RWPE2 (cell line): ENCODE measurements around the gene FMNL2.
A peak's percentile ranks its signal among the peaks of the same experiment; 100 is the strongest.

Experiments
- ATAC-seq: fragments of 200-7000 bp; cut with Tn5 transposase; 3 replicates; pipeline ENCODE4 v1.9.1; 2021; ENCODE audit warnings: low read depth
- DNase-seq: peaks from one replicate; pipeline ENCODE4 v3.0.0-alpha.2; 2020; ENCODE audit warnings: low spot score
- H3K27ac ChIP-seq: fragments of 450-650 bp; 2 replicates; pipeline ENCODE4 v1.5.1; 2017; ENCODE audit warnings: mild to moderate bottlenecking; ENCODE audit not compliant: poor library complexity, severe bottlenecking
- H3K27me3 ChIP-seq: fragments of 250-450 bp; sonication (Bioruptor Pico); 2 replicates; pipeline ENCODE4 v1.5.1; 2021; ENCODE audit warnings: mild to moderate bottlenecking, moderate library complexity; ENCODE audit not compliant: insufficient read depth, poor library complexity, severe bottlenecking
- H3K36me3 ChIP-seq: fragments of 250-450 bp; sonication (Bioruptor Pico); 2 replicates; pipeline ENCODE4 v1.5.1; 2020; ENCODE audit warnings: low read depth, mild to moderate bottlenecking, moderate library complexity
- H3K4me1 ChIP-seq: fragments of 250-450 bp; sonication (Bioruptor Pico); 2 replicates; pipeline ENCODE4 v1.5.1; 2021; ENCODE audit warnings: mild to moderate bottlenecking, moderate library complexity; ENCODE audit not compliant: insufficient read depth, poor library complexity, severe bottlenecking
- H3K4me3 ChIP-seq: fragments of 250-450 bp; sonication (Bioruptor Pico); 2 replicates; pipeline ENCODE4 v1.5.1; 2021; ENCODE audit warnings: mild to moderate bottlenecking, moderate library complexity; ENCODE audit not compliant: severe bottlenecking
- H3K9me3 ChIP-seq: fragments of 250-450 bp; sonication (Bioruptor Pico); 2 replicates; pipeline ENCODE4 v1.5.1; 2021; ENCODE audit warnings: mild to moderate bottlenecking, moderate library complexity; ENCODE audit not compliant: severe bottlenecking
- TF ChIP-seq, protein P1 (sequence below): fragments of 450-650 bp; IDR thresholded peaks from one replicate; pipeline ENCODE4 v1.5.1; 2017; ENCODE audit warnings: mild to moderate bottlenecking, moderate library complexity; ENCODE audit not compliant: poor library complexity, severe bottlenecking

FMNL2 gene

DNA sequence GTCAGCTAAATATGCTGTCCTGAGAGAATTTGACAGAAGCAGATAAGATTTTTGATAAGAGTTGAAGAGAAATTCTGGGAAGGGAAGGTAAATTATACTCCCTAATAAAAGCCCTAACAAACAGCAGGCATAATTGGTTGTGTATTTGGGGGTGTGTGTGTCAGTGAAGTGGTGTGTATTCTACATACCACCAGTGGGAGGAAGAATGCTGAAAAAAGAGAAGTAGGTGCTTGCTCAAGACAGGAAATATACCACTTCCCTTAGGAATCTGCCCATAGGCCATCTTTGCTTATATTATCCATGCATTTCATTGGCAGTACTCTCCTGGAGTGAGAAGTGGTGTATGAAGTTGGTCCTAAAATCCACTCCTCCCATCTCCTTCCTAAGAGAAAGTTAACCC lies 76.2 kb downstream of the FMNL2 start:
- H3K4me1 ChIP-seq: peaks cover 56% of the 10 kb centered on the region
- no peaks in the 10 kb centered on the region for H3K27me3 ChIP-seq
- no peak for DNase-seq
- TF ChIP-seq, protein P1, sequence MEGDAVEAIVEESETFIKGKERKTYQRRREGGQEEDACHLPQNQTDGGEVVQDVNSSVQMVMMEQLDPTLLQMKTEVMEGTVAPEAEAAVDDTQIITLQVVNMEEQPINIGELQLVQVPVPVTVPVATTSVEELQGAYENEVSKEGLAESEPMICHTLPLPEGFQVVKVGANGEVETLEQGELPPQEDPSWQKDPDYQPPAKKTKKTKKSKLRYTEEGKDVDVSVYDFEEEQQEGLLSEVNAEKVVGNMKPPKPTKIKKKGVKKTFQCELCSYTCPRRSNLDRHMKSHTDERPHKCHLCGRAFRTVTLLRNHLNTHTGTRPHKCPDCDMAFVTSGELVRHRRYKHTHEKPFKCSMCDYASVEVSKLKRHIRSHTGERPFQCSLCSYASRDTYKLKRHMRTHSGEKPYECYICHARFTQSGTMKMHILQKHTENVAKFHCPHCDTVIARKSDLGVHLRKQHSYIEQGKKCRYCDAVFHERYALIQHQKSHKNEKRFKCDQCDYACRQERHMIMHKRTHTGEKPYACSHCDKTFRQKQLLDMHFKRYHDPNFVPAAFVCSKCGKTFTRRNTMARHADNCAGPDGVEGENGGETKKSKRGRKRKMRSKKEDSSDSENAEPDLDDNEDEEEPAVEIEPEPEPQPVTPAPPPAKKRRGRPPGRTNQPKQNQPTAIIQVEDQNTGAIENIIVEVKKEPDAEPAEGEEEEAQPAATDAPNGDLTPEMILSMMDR: no peak
- H3K36me3 ChIP-seq: no peaks in the 10 kb centered on the region
- H3K27ac ChIP-seq: peak overlapping the region; percentile 12
- no peak overlapping the region for H3K4me3 ChIP-seq
- ATAC-seq: no peak
- no peaks in the 10 kb centered on the region for H3K9me3 ChIP-seq

DNA sequence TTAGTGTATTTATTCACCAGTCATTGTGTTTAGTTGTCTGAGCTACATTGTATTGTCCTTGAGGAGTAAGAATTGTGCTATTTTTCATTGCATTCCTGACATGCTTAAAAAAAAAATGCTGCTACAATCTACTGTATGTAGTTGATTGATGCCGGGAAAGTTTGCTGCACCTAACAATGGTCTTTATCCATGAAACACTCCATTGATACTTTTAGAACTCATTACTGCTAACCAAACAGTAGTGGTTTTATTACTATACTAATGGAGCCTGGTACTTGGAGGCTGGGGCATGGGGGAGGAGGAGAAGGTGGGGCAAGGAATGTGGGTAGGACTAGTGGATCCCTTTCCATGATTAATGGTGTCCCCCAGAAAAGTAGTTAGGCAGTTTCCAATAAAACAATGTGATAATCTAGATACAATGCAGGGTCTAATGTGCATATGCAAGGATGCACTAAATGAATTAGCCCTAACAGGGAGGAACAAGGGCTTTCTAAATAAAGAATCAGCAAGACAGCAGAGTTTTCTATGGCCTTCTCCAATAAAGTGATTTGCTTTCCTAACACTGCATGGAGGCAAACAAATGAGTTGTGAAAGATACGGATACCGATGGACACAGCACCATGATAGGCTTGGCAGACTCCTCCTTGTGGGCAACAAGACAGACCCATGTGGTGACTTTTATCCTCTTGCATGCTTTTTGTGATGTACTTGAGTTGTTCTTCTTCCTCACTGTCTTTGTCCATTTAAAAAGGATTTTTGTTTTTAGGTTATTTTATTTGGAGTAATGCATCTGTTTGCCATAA lies 78.5 kb downstream of the FMNL2 start:
- H3K4me1 ChIP-seq: peaks cover 48% of the 10 kb centered on the region
- H3K27me3 ChIP-seq: no peaks in the 10 kb centered on the region
- H3K27ac ChIP-seq: no peak overlapping the region
- no peak overlapping the region for H3K4me3 ChIP-seq
- DNase-seq: no peak
- TF ChIP-seq, protein P1: no peak
- no peak for ATAC-seq
- H3K9me3 ChIP-seq: no peaks in the 10 kb centered on the region
- H3K36me3 ChIP-seq: no peaks in the 10 kb centered on the region

DNA sequence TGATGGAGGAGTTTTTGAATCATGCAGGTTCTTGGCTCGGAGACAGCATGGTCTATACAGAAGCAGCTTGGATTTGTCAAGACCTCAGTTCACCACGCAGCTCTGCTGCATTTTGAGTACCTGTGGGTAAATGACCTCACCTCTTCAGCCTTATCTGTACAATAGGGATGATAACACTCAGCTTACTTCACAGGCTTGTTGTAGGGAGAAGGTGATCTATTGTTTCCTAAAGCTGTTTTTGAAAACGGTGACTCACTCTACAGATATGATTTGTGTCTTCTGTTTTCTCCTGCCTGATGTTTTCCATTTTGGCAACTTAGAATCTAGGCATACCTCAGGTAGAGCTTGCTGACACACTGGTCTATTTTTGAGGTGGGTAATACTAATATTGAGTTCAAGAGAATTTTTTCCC lies 80.3 kb downstream of the FMNL2 start:
- Histone ChIP-seq H3K27me3 (no peaks in the 10 kb centered on the region), H3K27ac (peak overlapping the region; percentile 52), H3K36me3 (no peaks in the 10 kb centered on the region), H3K4me3 (no peak overlapping the region), H3K4me1 (peaks cover 38% of the 10 kb centered on the region), H3K9me3 (no peaks in the 10 kb centered on the region)
- peak; percentile 89 for ATAC-seq
- no peak for DNase-seq
- TF ChIP-seq, protein P1: no peak

DNA sequence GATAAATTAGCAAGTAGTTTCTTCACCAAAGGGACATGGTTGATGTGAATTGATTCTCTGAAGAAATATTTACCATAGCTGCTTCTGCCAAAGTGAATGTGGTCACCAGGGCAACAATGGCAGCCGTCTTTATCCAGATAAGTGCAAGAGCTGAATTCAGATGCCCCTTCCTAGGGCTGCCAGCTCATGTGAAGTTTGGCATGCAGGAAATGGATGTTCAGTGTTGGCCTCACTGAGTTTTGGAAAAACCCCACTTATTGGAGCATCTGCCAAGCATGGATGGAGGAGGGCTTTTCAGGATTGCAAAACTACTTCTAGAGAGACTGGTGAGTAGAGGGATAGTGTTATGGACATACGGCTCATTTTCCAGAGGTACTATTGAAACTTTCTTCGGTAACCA lies 80.8 kb downstream of the FMNL2 start:
- H3K36me3 ChIP-seq: no peaks in the 10 kb centered on the region
- no peaks in the 10 kb centered on the region for H3K9me3 ChIP-seq
- DNase-seq: no peak
- H3K27me3 ChIP-seq: no peaks in the 10 kb centered on the region
- peak overlapping the region; percentile 52 for H3K27ac ChIP-seq
- no peak overlapping the region for H3K4me3 ChIP-seq
- TF ChIP-seq, protein P1: no peak
- no peak for ATAC-seq
- H3K4me1 ChIP-seq: peaks cover 36% of the 10 kb centered on the region

DNA sequence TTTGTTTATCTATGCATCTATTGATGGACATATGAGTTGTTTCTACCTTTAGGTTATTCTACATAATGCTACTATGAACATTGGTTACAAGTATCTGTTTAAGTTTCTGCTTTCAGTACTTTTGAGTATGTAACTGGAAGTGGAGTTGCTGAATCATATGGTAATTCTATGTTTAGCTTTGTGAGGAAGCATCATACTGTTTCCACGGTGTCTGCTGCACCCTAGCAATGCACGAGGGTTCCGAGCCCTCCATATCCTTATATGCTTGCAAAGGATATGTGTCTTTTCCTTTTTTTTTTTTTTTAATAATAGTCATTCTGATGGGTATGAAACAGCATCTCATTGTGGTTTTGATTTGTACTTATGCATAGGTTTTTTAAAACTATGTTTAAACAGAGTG lies 83.7 kb downstream of the FMNL2 start:
- no peaks in the 10 kb centered on the region for H3K27me3 ChIP-seq
- H3K27ac ChIP-seq: no peak overlapping the region
- DNase-seq (no peak), ATAC-seq (no peak)
- TF ChIP-seq, protein P1: no peak
- H3K36me3 ChIP-seq: no peaks in the 10 kb centered on the region
- H3K9me3 ChIP-seq: no peaks in the 10 kb centered on the region
- H3K4me1 ChIP-seq: peaks cover 38% of the 10 kb centered on the region
- H3K4me3 ChIP-seq: no peak overlapping the region
